ENCODE measurements around the gene MS4A10.

The MS4A10 gene

GRCh38 chr11:60766547-60766946 is 18.6 kb upstream of the MS4A10 start:
- no peak for DNase-seq

GRCh38 chr11:60767388-60767811 is 17.7 kb upstream of the MS4A10 start:
- no peak for DNase-seq

GRCh38 chr11:60768202-60768601 is 16.9 kb upstream of the MS4A10 start:
- DNase-seq: no peak

GRCh38 chr11:60769273-60769672 is 15.9 kb upstream of the MS4A10 start:
- DNase-seq: no peak

GRCh38 chr11:60769811-60770210 is 15.3 kb upstream of the MS4A10 start:
- DNase-seq: no peak

- DNase-seq: no peak
Measured at GRCh38 chr11:60771146-60771545, 14.0 kb upstream of the MS4A10 start.

GRCh38 chr11:60771879-60772525 is 13.1 kb upstream of the MS4A10 start:
- no peak for DNase-seq

- DNase-seq: no peak
Measured at GRCh38 chr11:60772666-60773065, 12.5 kb upstream of the MS4A10 start.

GRCh38 chr11:60774726-60775125 is 10.4 kb upstream of the MS4A10 start:
- DNase-seq: no peak

- peak; percentile 82 for DNase-seq
Measured at GRCh38 chr11:60775420-60775961, 9.6 kb upstream of the MS4A10 start.

GRCh38 chr11:60776167-60776566 is 9.0 kb upstream of the MS4A10 start:
- DNase-seq: no peak

GRCh38 chr11:60777106-60777505 is 8.0 kb upstream of the MS4A10 start:
- DNase-seq: no peak

- no peak for DNase-seq
Measured at GRCh38 chr11:60777572-60777971, 7.6 kb upstream of the MS4A10 start.

GRCh38 chr11:60780065-60780464 is 5.1 kb upstream of the MS4A10 start:
- DNase-seq: no peak

- no peak for DNase-seq
Measured at GRCh38 chr11:60780774-60781173, 4.4 kb upstream of the MS4A10 start.

GRCh38 chr11:60781286-60781980 is 3.7 kb upstream of the MS4A10 start:
- no peak for DNase-seq

GRCh38 chr11:60781981-60782316 is 3.2 kb upstream of the MS4A10 start:
- DNase-seq: no peak

GRCh38 chr11:60782393-60783140 is 2.6 kb upstream of the MS4A10 start:
- no peak for DNase-seq

GRCh38 chr11:60783141-60783484 is 2.0 kb upstream of the MS4A10 start:
- no peak for DNase-seq

GRCh38 chr11:60783911-60784310 is 1.2 kb upstream of the MS4A10 start:
- no peak for DNase-seq

- no peak for DNase-seq
Measured at GRCh38 chr11:60785806-60786361, 751 bp downstream of the MS4A10 start.

GRCh38 chr11:60786811-60787567 is 1.9 kb downstream of the MS4A10 start:
- DNase-seq: no peak
